H1 (cell line): ENCODE measurements around the gene LIF. TPM values are rescaled to one million over a fixed set of nuclear protein-coding genes. Genes with fewer than 3 reads are reported as not detected.

Experiments
- CTCF ChIA-PET: fragments of 300-600 bp; sonication (Branson Sonifier 250); formaldehyde crosslinking; loops from one replicate; lab custom pipeline; 2021; ENCODE audit not compliant: partially characterized antibody; lab: Charles Lee
- POLR2A ChIA-PET: fragments of 300-600 bp; sonication (Branson Sonifier 250); formaldehyde crosslinking; loops from one replicate; lab custom pipeline; 2021; ENCODE audit warnings: inconsistent platforms; ENCODE audit not compliant: partially characterized antibody; lab: Charles Lee
- DNase-seq, 2 experiments: peaks; one replicate each; pipeline versions ENCODE4 v3.0.0 to v3.0.0-alpha.2; 2010 to 2022; ENCODE audit warnings: low spot score in 2 of 2, low read depth in 1 of 2, mixed read lengths in 1 of 2
- FAIRE-seq: peaks from 2 replicates; lab custom pipeline; 2011; peaks lifted over from hg19 to GRCh38; lab: Jason Lieb, UNC
- H2AFZ ChIP-seq: 2 replicates; pipeline ENCODE4 v1.8.1; 2012; ENCODE audit warnings: low read length, inconsistent platforms
- H2AK5ac ChIP-seq: 2 replicates; pipeline ENCODE4 v1.6.1; 2013; ENCODE audit warnings: low read depth, low read length
- H2BK120ac ChIP-seq: replicated peaks from 2 replicates; pipeline ENCODE3; 2013; ENCODE audit warnings: low read depth, low read length, inconsistent platforms
- H2BK12ac ChIP-seq: 2 replicates; pipeline ENCODE4 v1.6.1; 2013; ENCODE audit warnings: low read depth, low read length
- H2BK15ac ChIP-seq: 2 replicates; pipeline ENCODE4 v1.6.1; 2013; ENCODE audit warnings: low read length
- H2BK20ac ChIP-seq: 2 replicates; pipeline ENCODE4 v1.6.1; 2013; ENCODE audit warnings: low read length
- H2BK5ac ChIP-seq: 2 replicates; pipeline ENCODE4 v1.6.1; 2013; ENCODE audit warnings: low read depth, low read length
- H3K14ac ChIP-seq: 2 replicates; pipeline ENCODE4 v1.6.1; 2013; ENCODE audit warnings: inconsistent platforms; ENCODE audit not compliant: insufficient read length
- H3K18ac ChIP-seq: 2 replicates; pipeline ENCODE4 v1.6.1; 2013; ENCODE audit warnings: low read length; ENCODE audit errors: extremely low read depth
- H3K23ac ChIP-seq: 2 replicates; pipeline ENCODE4 v1.6.1; 2013; ENCODE audit warnings: inconsistent platforms; ENCODE audit not compliant: insufficient read length
- H3K23me2 ChIP-seq: 2 replicates; pipeline ENCODE4 v1.6.1; 2013; ENCODE audit warnings: low read depth, low read length
- H3K27ac ChIP-seq: 2 replicates; pipeline ENCODE4 v1.6.1; 2011; ENCODE audit warnings: low read depth, low read length, inconsistent platforms
- H3K27me3 ChIP-seq, 4 experiments: replicated peaks in 1 of 4; 1 replicate in 1 of 4; 2 replicates in 3 of 4; pipeline versions ENCODE4 v1.6.1 to v1.8.1; 2011 to 2013; ENCODE audit warnings: low read length in 3 of 4, mild to moderate bottlenecking in 3 of 4, inconsistent platforms in 2 of 4, mixed read lengths in 2 of 4, moderate library complexity in 1 of 4; ENCODE audit not compliant: control insufficient read depth in 3 of 4, insufficient read depth in 3 of 4; ENCODE audit errors: extremely low read depth in 1 of 4
- H3K36me3 ChIP-seq, 4 experiments: 2 replicates each; pipeline versions ENCODE4 v1.6.1 to v1.8.1; 2011 to 2013; ENCODE audit warnings: mild to moderate bottlenecking in 4 of 4, low read length in 3 of 4, moderate library complexity in 2 of 4, control low read depth in 1 of 4, inconsistent platforms in 1 of 4; ENCODE audit not compliant: insufficient read depth in 4 of 4, control insufficient read depth in 2 of 4
- H3K4ac ChIP-seq: replicated peaks from 2 replicates; pipeline ENCODE3; 2013; ENCODE audit warnings: low read length, low read depth, mixed read lengths, inconsistent platforms; ENCODE audit not compliant: insufficient read length
- H3K4me1 ChIP-seq, 4 experiments: replicated peaks in 1 of 4; 1 replicate in 1 of 4; 2 replicates in 3 of 4; pipeline versions ENCODE4 v1.6.1 to v1.8.1; 2011 to 2013; ENCODE audit warnings: low read length in 3 of 4, inconsistent platforms in 2 of 4, mixed read lengths in 1 of 4; ENCODE audit not compliant: insufficient read depth in 4 of 4, control insufficient read depth in 3 of 4
- H3K4me2 ChIP-seq, 2 experiments: 2 replicates each; pipeline versions ENCODE4 v1.6.1 to v1.8.1; 2011 to 2013; ENCODE audit warnings: low read depth in 2 of 2, low read length in 2 of 2, control low read depth in 1 of 2, inconsistent platforms in 1 of 2, mild to moderate bottlenecking in 1 of 2; ENCODE audit not compliant: insufficient read depth in 1 of 2
- H3K4me3 ChIP-seq, 4 experiments: fragments of 200-600, 300-600 bp in 1 of 4; sonication (generic), shearing (Covaris generic), sonication (Bioruptor Twin) in 1 of 4; 2 replicates each; pipeline versions ENCODE4 v1.5.1 to v1.8.1; 2011 to 2016; ENCODE audit warnings: low read length in 4 of 4, low read depth in 3 of 4, control low read depth in 2 of 4, inconsistent platforms in 2 of 4, mild to moderate bottlenecking in 2 of 4, mixed read lengths in 1 of 4, moderate library complexity in 1 of 4; ENCODE audit not compliant: insufficient read depth in 2 of 4; ENCODE audit errors: extremely low read depth in 1 of 4
- H3K56ac ChIP-seq: replicated peaks from 2 replicates; pipeline ENCODE3; 2013; ENCODE audit warnings: low read depth, mild to moderate bottlenecking, mixed read lengths, low read length, inconsistent platforms; ENCODE audit not compliant: insufficient read length
- H3K79me1 ChIP-seq: 2 replicates; pipeline ENCODE4 v1.6.1; 2013; ENCODE audit warnings: low read depth, low read length, control low read depth
- H3K79me2 ChIP-seq, 2 experiments: 2 replicates each; pipeline versions ENCODE4 v1.6.1 to v1.8.1; 2012 to 2013; ENCODE audit warnings: low read length in 2 of 2, mild to moderate bottlenecking in 2 of 2, inconsistent platforms in 1 of 2; ENCODE audit not compliant: insufficient read depth in 2 of 2, control insufficient read depth in 1 of 2
- H3K9ac ChIP-seq, 4 experiments: replicated peaks in 1 of 4; 1 replicate in 1 of 4; 2 replicates in 3 of 4; pipeline versions ENCODE4 v1.6.1 to v1.8.1; 2011 to 2013; ENCODE audit warnings: low read depth in 3 of 4, low read length in 3 of 4, control low read depth in 2 of 4, mild to moderate bottlenecking in 2 of 4, moderate library complexity in 2 of 4, inconsistent platforms in 1 of 4; ENCODE audit errors: extremely low read depth in 1 of 4
- H3K9me3 ChIP-seq, 2 experiments: 2 replicates each; pipeline versions ENCODE4 v1.6.1 to v1.8.1; 2012 to 2013; ENCODE audit warnings: mild to moderate bottlenecking in 2 of 2, moderate library complexity in 2 of 2, control low read depth in 1 of 2, inconsistent platforms in 1 of 2, low read depth in 1 of 2, low read length in 1 of 2, mixed read lengths in 1 of 2; ENCODE audit not compliant: insufficient read depth in 2 of 2
- H4K20me1 ChIP-seq, 2 experiments: replicated peaks in 1 of 2; 2 replicates each; pipeline versions ENCODE3 to v1.8.1; 2011 to 2013; ENCODE audit warnings: inconsistent platforms in 2 of 2, low read length in 2 of 2, mild to moderate bottlenecking in 1 of 2; ENCODE audit not compliant: insufficient read depth in 2 of 2, control insufficient read depth in 1 of 2
- H4K5ac ChIP-seq: 2 replicates; pipeline ENCODE4 v1.6.1; 2013; ENCODE audit warnings: low read length, low read depth, mixed read lengths, inconsistent platforms; ENCODE audit not compliant: insufficient read length
- H4K8ac ChIP-seq: 2 replicates; pipeline ENCODE4 v1.8.0; 2013; ENCODE audit warnings: mild to moderate bottlenecking, moderate library complexity, low read length, inconsistent platforms; ENCODE audit not compliant: insufficient read depth; ENCODE audit errors: extremely low read depth
- H4K91ac ChIP-seq: replicated peaks from 2 replicates; pipeline ENCODE3; 2013; ENCODE audit warnings: low read length, mixed read lengths, inconsistent platforms; ENCODE audit not compliant: insufficient read length
- BRCA1 ChIP-seq: IDR thresholded peaks from 2 replicates; pipeline ENCODE4 v1.6.1; 2012; ENCODE audit warnings: low read depth, low read length, improper control_type of control experiment
- CEBPB ChIP-seq: IDR thresholded peaks from 2 replicates; pipeline ENCODE4 v1.6.1; 2012; ENCODE audit warnings: low read depth, low read length
- CHD2 ChIP-seq: IDR thresholded peaks from 2 replicates; pipeline ENCODE4 v1.6.1; 2012; ENCODE audit warnings: low read length, improper control_type of control experiment
- EZH2 ChIP-seq: fragments of 200-600 bp; sonication (generic); IDR thresholded peaks from 2 replicates; pipeline ENCODE4 v1.7.1; 2012; ENCODE audit warnings: low read depth, mild to moderate bottlenecking, moderate library complexity, low read length, inconsistent platforms; ENCODE audit not compliant: severe bottlenecking
- MAFK ChIP-seq: IDR thresholded peaks from 2 replicates; pipeline ENCODE4 v1.6.1; 2012; ENCODE audit warnings: low read depth, mild to moderate bottlenecking, improper control_type of control experiment, low read length
- PHF8 ChIP-seq: fragments of 200-600 bp; sonication (generic); conservative IDR thresholded peaks from 2 replicates; pipeline ENCODE4 v1.7.1; 2012; ENCODE audit warnings: low read depth, mild to moderate bottlenecking, inconsistent platforms, low read length, moderate library complexity
- POLR2A ChIP-seq, 2 experiments: IDR thresholded peaks; 1 replicate in 1 of 2; 2 replicates in 1 of 2; pipeline ENCODE4 v1.6.1; 2011; ENCODE audit warnings: low read depth in 2 of 2, low read length in 2 of 2, mild to moderate bottlenecking in 2 of 2; ENCODE audit errors: control extremely low read depth in 1 of 2
- RXRA ChIP-seq: IDR thresholded peaks from 2 replicates; pipeline ENCODE4 v1.6.1; 2011; ENCODE audit warnings: low read depth, mild to moderate bottlenecking, low read length, moderate library complexity; ENCODE audit not compliant: insufficient read depth
- SAP30 ChIP-seq: fragments of 300-600 bp; sonication (generic); IDR thresholded peaks from 2 replicates; pipeline ENCODE4 v1.7.1; 2012; ENCODE audit warnings: low read length, moderate library complexity, mild to moderate bottlenecking, inconsistent platforms; ENCODE audit not compliant: insufficient read depth, insufficient replicate concordance
- SIN3A ChIP-seq, 2 experiments: IDR thresholded peaks in 1 of 2; conservative IDR thresholded peaks in 1 of 2; 2 replicates each; pipeline ENCODE4 v1.6.1; 2011 to 2012; ENCODE audit warnings: low read length in 2 of 2, improper control_type of control experiment in 1 of 2, low read depth in 1 of 2, mild to moderate bottlenecking in 1 of 2
- SIRT6 ChIP-seq: IDR thresholded peaks from one replicate; pipeline ENCODE4 v1.7.1; 2012; ENCODE audit warnings: low read length, inconsistent platforms
- SP1 ChIP-seq: IDR thresholded peaks from 2 replicates; pipeline ENCODE4 v1.6.1; 2011; ENCODE audit warnings: low read depth, low read length
- SP4 ChIP-seq: IDR thresholded peaks from 2 replicates; pipeline ENCODE4 v1.6.1; 2012; ENCODE audit warnings: low read length, inconsistent platforms
- TAF7 ChIP-seq: optimal IDR thresholded peaks from 2 replicates; pipeline ENCODE3; 2011; ENCODE audit warnings: low read depth, mild to moderate bottlenecking, inconsistent platforms, low read length, moderate library complexity, borderline replicate concordance
- TBP ChIP-seq: IDR thresholded peaks from 2 replicates; pipeline ENCODE4 v1.6.1; 2011; ENCODE audit warnings: low read depth, low read length, improper control_type of control experiment
- WGBS, 2 experiments: shearing (Covaris generic) in 1 of 2; methylation state at CpG; one replicate each; pipeline versions ENCODE4 v1.1.6 to v1.1.7; 2013 to 2015; ENCODE audit warnings: low lambda C conversion rate in 2 of 2, mixed read lengths in 2 of 2, inconsistent platforms in 1 of 2, low coverage in 1 of 2, missing lambda C conversion rate in 1 of 2; ENCODE audit not compliant: insufficient replicate concordance in 2 of 2, insufficient coverage in 1 of 2, insufficient read length in 1 of 2; ENCODE audit errors: extremely low coverage in 1 of 2, missing lambda C conversion rate in 1 of 2; 5-methylcytosine and 5-hydroxymethylcytosine counted together
- polyA plus RNA-seq, 7 experiments: library from polyadenylated mRNA; depleted of rRNA in 3 of 7; stranded (reverse) in 5 of 7; unstranded in 2 of 7; fragments of >200 nt in 5 of 7; fragments of 200-250 nt in 2 of 7; gene quantifications; 1 replicate in 5 of 7; 2 replicates in 1 of 7; 4 replicates in 1 of 7; pipeline versions ENCODE4 v1.2.1 to v1.2.3, GENCODE V29; 2011 to 2013; ENCODE audit warnings: missing spikeins in 2 of 7, mixed read lengths in 2 of 7
- total RNA-seq: library from RNA; stranded (reverse); fragmentation: NEBNext Ultra II Directional; extraction: Animal tissue kit (Norgen Biotek cat#: 25700); gene quantifications from 2 replicates; pipeline ENCODE4 v1.2.1, GENCODE V29; 2021

Gene LIF
- total and polyA plus RNA-seq, 2 of the 8 experiments (the other 6 are each of a cell fraction or from before 2014, with no cell fraction given): 3.3 to 3.5 TPM

- Histone ChIP-seq H2AK5ac (no peak overlapping the region), H3K23ac (no peak overlapping the region), H4K5ac (peak overlapping the region; percentile 34), H3K27me3 (no peaks in the 10 kb centered on the region), H2BK5ac (no peak overlapping the region), H3K18ac (no peak overlapping the region), H3K4me2 (no peak overlapping the region), H3K79me2 (peaks cover 0 to 3% of the 10 kb centered on the region in 2 experiments; a peak in 2 of 4 replicates), H3K4ac (no peak overlapping the region), H2BK12ac (0 out of 2 replicates have a peak overlapping the region, but pooled peaks have one; percentile 55), H3K4me3 (no peak overlapping the region), H3K56ac (no peak overlapping the region), H3K9ac (no peak overlapping the region), H4K8ac (no peak overlapping the region; the same call in 1 of the 2 replicates), H4K20me1 (no peaks in the 10 kb centered on the region), H2BK15ac (no peak overlapping the region), H3K27ac (no peak overlapping the region), H3K79me1 (no peaks in the 10 kb centered on the region), H3K4me1 (peaks cover 0 to 4% (median 2%) of the 10 kb centered on the region in 4 experiments; a peak in 3 of 7 replicates), H2BK120ac (no peak overlapping the region), H2BK20ac (no peak overlapping the region), H3K14ac (no peak overlapping the region), H3K23me2 (no peaks in the 10 kb centered on the region), H2AFZ (peak overlapping the region; percentile 4; the same call in 1 of the 2 replicates), H4K91ac (peak overlapping the region; percentile 54), H3K9me3 (no peaks in the 10 kb centered on the region), H3K36me3 (no peaks in the 10 kb centered on the region)
- 92% methylated on average over 9 of the region's 9 CpGs; no CpG with 5 or more reads in 1 of the 2 experiments for WGBS, 2 experiments
- ChIA-PET CTCF (interaction anchor here (0.6 to 2.0 kb wide), 6 partner anchors 8 to 351 kb away, joined by 3 to 4 read pairs (median 3); no protein-coding TSS in a partner anchor), POLR2A (interaction anchor here (1.4 kb wide), 1 partner anchor 12 kb away, joined by 3 read pairs; no protein-coding TSS in a partner anchor)
- TF ChIP-seq SIRT6 (no peak), RXRA (no peak), TBP (no peak), MAFK (no peak), SIN3A (conservative IDR thresholded peaks at IDR 0.05 in 1 of 2, IDR thresholded peaks at IDR 0.05 in 1 of 2; ENCODE audit: low read depth in 1 of 2, low read length in 2 of 2) (no peak), BRCA1 (no peak), CHD2 (no peak), TAF7 (no peak), POLR2A (IDR thresholded peaks at IDR 0.05; ENCODE audit: control extremely low read depth in 1 of 2, low read depth in 2 of 2, low read length in 2 of 2) (no peak), EZH2 (no peak), SP1 (no peak), SP4 (no peak), CEBPB (no peak), SAP30 (no peak), PHF8 (no peak)
- DNase-seq: no peak
- FAIRE-seq: no peak
These were observed 44.0 kb downstream of the LIF start for GRCh38 chr22:30202531-30203006.
